ENCODE data around the gene SDHAF4.
"Not testable (repeated sequence)": the region's sequence is repeated elsewhere in the genome, so short reads cannot be mapped to it uniquely, and the experiment has no call there.

The SDHAF4 gene

DNA sequence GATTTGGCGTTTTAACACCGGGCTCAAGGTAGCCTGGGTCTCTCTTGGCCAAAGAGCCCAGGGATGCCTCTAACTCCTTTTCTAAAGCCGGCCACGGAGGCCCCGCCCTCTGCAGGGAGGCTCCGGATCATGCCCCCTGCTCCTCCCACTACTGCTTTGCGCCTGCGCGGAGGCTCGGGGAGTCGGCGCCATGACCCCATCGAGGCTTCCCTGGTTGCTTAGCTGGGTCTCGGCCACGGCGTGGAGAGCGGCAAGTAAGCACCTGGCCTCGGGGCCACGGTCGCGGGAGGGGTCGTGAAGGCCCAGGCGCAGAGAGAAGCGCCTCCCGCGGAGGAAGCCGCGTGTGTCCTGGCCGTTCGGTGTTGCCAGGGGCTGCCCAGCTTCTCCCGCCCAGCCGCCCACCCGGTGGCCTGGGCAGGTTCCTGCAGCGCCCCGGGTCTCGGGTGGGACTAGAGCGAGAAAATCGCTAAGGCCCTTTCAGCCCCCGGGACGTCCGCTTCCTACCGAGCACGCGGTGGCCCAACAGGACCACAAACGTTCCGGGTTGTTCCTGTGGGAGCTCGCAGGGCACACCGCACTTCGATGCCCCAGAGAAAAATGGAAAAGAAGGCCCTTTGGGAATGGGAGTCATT, at the start of gene SDHAF4:
Gene SDHAF4, plus strand, starts transcription at position 180 of the 632 bp plus-strand sequence. Its CDS starts 11 bp downstream, at position 191.
- peak; percentile 79 to 80 for DNase-seq

DNA sequence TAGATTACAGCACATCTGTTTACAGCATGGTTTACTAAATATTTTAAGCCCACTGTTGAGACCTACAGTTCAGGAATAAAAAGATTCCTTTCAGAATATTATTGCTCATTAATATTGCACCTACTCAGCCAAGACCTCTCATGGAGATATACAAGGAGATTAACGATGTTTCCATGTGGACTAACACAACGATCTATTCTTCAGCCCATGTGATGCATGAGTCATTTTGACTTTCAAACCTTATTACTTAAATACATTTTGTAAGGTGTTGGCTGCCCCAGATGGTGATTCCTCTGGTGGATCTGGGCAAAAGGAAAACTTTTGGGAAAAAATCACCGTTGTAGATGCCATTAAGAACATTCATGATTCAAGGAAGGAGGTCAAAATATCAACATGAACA, 48.0 kb upstream of the SDHAF4 start:
- no peak for DNase-seq

DNA sequence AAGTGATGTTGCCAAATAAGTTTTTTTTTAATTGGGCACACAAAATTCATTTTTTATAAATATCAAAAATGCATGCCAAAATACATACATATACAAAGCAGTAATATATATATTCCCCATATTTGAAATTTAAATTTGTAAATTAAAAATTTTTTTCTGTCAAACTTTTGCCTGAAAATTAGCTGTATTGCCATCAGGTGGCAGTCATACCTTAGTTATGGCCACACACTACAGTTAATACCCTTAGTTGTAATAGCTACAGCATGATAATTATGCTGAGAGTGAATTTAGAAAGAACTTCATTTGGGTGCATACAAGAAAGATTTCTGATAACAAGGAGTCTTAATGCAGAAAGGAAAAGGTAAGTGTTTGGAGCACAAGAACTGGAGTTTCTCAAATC, 46.2 kb upstream of the SDHAF4 start:
- peak; percentile 22 for DNase-seq

DNA sequence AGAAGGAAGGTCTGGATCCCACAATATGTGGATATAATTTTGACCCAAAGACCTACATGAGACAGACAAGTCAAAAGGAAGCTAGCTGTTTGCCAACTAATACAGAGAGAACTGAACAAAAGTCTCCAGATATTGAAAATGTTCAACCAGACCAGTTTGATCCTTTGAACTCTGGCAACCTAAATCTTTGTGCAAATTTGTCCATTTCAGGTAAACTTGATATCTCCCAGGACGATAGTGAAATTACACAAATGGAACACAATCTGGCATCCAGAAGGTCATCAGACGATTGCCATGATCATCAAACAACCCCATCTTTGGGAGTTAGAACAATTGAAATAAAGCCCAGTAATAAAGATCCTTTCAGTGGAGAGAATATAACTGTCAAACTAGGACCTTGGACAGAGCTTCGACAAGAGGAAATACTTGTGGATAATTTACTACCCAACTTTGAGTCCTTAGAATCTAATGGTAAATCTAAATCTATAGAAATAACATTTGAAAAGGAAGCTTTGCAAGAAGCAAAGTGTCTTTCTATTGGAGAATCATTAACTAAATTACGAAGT, 41.9 kb upstream of the SDHAF4 start:
- no peak for DNase-seq

DNA sequence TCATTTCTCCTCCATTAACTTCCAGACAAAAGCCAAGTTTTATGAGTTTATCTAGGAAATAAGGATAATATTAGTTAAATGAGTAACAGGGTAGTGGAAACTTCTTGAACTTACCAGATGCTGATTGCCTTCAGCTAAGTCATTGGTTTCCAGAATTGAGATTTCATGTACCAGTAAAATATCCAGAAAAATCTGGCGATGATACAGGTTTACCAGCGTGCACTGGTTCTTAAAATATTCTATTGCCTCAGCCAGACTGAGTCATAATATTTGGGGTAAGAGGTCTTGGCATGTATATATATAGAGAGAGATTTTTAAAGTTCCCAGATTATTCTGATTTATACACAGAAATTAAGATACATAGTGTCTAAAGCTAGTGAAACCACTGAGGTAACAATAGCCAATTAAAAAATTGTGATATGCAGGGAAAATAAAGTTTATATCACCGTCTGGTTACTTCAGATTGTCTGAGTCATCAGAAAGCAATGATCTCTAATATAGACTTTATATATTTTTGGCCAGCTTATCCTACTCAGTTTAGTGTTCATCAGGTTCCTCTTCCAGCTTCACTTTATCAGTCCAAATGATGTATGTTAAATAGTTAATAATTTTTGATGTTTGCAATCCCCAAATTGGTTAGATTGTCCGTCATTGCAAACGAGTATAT, 39.5 kb upstream of the SDHAF4 start:
- no peak for DNase-seq

DNA sequence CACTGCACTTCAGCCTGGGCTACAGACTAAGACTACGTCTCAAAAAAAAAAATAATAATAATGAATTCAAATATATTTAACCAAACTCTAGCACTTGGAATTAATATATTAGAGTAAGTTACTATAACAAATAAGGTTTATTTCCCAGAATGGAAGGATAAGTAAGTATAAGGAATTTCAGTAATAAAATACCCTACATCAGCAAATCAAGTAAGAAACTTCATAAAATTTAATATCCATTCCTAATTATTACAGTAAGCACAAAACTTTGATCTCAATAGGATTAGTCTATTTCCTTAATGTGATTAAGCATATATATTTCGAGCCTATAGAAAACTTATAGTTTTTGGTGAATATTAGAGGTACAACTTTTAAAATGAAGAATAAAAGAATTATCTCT, 36.7 kb upstream of the SDHAF4 start:
- no peak for DNase-seq

DNA sequence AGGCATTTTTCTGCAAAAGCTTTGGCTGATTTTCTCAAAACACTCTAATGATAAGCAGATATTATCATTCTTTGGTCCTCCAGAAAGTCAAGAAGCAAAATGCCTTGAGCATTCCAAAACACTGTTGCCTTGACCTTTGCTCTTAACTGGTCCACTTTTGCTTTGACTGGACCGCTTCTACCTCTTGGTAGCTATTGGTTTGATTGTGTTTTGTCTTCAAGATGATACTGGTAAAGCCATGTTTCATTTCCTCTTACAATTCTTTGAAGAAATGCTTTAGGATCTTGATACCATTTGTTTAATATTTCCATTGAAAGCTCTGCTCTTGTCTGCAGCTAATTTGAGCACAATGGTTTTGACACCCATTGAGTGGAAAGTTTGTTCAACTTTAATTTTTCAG, 35.6 kb upstream of the SDHAF4 start:
- no peak for DNase-seq

DNA sequence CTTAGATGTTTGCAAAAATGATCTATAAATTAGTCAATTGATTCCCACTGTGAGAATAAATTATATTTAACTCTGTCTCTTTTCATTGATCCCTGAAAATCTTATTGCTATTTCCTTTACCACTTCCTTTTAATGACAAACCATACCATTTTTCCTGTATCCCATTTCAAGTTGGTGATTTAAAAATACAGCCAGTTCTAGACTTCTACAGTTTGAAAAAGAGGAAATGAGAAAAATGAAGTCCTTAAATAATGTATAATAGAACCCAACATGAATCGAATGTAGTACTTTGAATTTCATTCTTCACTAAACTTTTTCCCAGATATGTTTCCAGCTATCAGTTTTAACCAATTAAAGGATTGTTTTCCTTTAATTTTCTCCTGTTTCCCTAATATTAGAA, 29.5 kb upstream of the SDHAF4 start:
- peak; percentile 6 to 18 for DNase-seq

DNA sequence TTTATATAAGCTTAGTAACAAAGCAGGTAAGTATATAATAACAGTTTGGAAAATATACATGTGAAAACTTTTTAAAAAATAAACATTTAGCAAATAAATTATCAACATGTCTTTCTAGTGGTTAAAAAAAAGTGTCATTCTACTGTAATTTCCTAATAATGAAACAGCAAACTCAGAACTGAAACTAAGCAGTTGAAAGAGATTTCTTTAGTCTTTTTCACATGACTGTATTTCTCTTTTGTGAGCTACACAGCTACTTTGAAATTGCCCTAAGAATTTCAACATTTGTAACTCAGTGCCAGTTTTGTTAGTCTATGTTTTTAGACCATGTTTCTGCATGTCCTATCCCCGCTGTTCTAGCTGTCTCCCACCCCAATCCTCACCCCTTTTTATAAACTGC, 28.4 kb upstream of the SDHAF4 start:
- no peak for DNase-seq

DNA sequence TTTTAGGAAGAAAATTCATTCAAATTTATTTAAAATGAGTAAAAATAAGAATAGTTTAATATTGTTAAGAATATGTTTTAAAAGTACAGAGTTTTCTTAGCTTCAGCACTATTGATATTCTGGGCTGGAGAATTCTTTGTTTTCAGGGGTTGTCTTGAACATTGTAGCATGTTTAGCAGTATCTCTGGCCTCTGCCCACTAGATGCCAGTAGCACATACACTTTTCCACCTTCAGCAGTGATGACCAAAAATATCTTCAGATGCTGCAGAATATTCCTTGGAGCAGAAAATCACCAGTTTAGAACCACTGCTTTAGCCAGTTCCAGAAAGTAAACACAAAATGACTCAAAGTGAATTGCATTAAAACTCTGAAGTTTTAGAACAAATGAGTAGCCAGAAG, 19.4 kb upstream of the SDHAF4 start:
- peak; percentile 21 to 23 for DNase-seq

DNA sequence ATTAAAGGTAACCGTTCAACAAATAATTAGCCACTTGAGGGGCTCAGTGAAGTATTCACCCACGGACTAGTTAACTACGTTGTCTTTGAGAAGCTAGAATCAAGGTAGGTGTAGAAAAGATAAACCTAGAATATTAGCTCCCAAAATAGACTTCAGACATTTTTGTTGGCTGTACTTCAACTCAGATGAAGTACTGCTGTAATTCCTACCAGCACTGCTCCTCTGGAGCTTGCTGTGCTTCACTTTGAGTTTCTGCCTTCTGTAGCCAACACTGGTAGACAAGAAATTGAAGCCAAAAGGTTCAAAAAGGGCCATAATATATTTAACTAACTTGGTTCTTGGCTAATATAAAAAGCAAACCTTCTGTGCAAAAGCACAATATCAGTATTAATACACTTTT, 18.8 kb upstream of the SDHAF4 start:
- DNase-seq, result no peak

DNA sequence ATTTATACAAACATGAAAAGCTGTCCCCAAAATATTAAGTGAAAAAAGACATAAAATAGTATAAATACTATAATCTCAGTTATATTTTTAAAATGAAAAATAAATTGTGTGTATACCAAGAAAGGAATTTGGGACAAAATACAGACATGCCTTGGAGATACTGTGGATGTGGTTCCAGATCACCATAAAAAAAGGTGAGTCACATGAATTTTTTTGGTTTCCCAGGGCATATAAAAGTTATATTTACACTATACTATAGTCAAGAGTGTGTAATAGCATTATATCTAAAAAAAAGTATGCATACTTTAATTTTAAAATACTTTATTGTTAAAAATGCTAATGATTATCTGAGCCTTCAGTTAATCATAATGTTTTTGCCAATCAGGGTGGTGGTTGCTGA, 17.4 kb upstream of the SDHAF4 start:
- DNase-seq, result no peak

DNA sequence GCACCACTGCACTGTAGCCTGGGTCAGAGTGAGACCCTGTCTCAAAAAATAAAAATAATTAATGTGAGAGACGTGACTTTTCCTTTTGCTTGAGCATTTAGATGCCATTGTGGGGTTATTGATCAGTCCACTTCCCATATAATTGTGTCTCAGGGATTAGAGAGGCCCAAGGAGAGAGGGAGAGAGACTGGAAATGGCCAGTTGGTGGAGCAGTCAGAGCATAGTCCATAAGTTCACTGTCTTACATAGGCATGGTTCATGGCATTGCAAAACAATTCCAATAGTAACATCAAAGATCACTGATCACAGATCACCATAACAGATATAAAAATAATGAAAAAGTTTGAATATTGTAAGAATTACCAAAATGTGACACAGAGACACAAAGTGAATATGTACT, 15.2 kb upstream of the SDHAF4 start:
- no peak for DNase-seq

DNA sequence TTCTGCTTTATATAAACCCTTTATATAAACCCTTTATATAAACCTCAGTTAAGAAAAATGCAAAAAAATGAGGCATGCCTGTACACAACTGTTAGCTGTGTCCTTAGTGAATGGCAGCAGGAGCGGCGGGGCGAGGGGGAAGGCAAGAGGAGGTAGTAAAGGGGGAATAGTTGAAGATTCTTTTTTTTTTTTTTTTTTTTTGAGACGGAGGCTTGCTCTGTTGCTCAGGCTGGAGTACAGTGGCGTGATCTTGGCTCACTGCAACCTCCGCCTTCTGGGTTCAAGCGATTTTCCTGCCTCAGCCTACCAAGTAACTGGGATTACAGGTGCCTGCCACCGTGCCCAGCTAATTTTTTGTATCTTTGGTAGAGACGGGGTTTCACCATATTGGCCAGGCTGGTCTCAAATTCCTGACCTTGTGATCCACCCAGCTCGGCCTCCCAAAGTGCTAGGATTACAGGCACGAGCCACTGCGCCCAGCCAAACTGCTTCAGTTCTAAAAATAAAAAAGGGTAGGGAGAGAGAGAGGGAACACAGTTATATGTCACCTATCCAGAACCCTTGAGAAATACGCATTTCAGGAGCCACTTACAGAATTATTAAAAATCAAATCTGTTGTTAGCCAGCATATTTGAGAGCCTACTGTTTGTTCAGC, 14.3 kb upstream of the SDHAF4 start:
- DNase-seq, result not testable (repeated sequence)

DNA sequence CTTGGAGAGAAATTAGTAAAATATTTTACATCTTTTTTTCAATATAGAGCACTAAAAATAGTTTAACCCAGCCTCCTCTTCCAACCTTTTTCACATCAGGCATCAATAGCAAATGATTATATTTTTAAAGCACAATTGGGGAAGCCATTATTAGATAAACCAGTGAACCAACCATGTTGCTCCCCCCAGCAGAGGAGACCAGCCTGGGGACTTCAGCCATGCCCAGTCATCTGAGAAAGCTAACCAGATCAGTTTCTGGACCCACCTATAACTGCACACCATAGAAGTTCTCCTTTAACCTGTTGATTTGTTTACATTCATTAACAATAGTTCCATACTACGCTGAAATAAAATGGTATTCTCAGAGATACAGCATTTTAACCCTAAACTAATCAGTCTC, 13.8 kb upstream of the SDHAF4 start:
- no peak for DNase-seq

DNA sequence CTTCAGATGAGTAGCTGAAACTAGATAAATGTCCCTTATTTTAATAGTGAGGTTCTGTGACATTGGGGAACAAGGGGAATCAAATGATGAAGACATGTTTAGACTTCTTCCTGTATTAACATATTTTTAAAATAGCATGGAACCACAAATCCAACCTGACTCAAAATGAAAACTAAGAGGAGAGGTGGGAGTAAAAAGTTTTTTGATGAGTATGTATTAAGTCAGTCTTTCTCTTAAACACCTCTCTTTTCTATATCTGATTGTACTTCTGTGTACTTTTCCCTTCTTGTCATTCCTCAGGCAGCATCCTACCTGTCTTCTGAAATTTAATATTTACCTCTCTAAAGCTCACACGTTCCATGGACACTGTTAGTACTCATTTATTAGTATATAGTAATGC, 8.7 kb upstream of the SDHAF4 start:
- no peak for DNase-seq

DNA sequence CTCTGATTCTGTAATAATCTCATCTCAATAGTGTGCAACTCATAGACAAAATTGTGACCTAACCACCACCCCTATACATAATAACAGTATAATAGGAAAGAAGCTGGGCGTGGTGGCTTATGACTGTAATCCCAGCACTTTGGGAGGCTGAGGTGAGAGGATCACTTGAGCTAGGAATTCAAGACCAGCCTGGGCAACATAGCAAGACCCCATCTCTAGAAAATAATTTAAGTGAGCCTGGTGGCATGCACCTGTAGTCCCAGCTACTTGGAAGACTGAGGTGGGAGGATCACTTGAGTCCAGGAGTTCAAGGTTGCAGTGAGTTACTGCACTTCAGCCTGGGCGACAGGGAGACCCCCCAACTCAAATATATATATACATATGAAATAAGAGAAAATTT, 4.3 kb upstream of the SDHAF4 start:
- DNase-seq, result not testable (repeated sequence)

DNA sequence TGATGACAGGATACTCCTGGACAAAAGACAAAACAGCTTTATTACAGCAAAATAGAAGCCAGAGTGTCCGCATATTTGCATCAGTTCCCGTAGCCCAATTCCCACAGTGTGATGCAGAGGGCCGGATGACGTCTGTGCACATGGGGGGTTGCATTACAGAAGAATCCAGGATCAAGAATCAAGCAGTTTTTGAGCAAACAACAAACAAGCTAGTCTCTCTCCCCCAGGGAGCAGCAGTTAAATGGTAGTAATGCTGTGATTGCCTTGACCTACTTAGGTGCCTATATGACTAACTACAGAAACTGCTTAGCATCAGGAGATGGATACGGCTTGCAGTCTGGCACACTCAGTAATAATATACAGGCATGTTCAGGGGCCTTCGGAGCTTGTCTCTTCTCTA, 3.2 kb upstream of the SDHAF4 start:
- no peak for DNase-seq

DNA sequence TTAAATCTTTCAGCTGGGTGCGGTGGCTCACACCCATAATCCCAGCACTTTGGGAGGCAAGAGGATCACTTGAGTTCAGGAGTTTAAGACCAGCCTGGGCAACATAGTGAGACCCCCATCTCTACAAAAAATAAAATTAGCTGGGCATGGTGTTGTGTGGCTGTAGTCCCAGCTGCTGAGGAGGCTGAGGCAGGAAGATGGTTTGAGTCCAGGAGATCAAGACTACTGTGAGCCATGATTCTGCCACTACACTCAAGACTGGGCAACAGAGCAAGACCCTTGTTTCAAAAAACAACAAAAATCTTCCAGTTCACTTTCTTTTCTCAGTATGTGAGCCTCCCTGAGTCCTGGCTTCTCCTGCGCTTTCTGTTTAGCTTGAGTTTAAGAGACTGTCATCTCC, 7.9 kb downstream of the SDHAF4 start:
- no peak for DNase-seq

DNA sequence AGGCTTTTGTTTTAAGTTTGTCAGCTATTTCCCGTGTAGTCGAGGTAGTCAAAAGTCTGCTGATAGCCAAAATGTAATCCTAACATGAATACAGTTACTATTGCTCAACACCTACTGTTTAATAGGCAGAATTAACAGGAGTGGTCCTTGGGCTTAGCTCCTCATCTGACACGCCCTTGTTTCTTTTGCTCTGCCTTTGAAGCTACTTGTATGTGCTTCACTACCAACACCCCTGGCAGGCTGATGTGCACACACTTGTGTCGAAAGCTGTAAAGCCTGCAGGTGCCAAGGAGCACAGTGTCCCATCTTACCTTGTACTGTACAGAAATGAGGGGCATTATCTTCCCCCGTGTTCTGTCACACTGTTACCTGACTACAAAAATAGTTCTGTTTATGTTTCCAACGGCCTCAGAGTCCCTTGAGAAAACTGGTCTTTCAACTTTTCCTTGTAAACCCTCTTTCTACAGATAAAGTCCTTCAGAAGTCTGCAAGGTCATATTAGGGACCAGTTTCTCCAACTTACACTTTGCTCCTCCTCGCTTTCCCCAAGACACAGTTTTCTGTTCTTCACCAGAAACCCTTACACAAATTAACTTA, 9.3 kb downstream of the SDHAF4 start:
- no peak for DNase-seq

DNA sequence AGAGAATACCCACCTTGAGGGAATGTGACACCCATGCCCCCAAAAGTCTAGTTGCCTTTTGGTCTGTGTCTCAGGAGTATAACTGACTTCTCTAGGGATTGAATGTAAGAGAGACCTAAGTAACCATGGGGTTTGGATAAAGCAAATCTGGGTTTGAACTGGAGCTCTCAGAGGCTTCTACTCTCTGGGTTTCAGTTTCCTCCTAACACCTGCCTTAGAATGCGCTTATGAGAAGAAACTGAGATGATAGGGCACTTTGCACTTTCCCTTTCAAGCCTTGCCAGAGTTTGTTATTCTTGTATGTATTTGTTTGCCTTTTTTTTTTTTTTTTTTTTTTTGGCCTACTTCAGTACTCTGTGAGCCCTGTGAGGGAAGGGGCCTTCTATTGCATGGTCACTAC, 19.4 kb downstream of the SDHAF4 start:
- DNase-seq, result no peak

DNA sequence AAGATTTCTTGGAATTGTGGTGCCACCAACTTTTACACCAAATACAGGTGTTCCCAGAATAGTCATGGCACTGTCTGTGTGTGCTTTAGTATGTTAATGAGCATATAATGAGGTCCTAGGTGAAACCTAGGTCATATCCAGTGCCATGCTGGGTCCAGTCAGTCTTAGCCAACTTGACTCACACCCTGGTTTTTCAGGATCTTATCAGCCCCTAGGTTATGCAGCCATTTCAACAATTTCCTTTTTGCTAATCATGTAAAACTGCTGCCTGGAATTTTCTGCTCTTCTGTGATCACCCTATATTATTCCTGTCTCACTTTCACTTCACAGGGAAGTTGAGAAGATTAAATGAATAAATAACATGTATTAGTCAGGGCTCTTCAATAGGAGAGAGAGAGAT, 23.7 kb downstream of the SDHAF4 start:
- no peak for DNase-seq

DNA sequence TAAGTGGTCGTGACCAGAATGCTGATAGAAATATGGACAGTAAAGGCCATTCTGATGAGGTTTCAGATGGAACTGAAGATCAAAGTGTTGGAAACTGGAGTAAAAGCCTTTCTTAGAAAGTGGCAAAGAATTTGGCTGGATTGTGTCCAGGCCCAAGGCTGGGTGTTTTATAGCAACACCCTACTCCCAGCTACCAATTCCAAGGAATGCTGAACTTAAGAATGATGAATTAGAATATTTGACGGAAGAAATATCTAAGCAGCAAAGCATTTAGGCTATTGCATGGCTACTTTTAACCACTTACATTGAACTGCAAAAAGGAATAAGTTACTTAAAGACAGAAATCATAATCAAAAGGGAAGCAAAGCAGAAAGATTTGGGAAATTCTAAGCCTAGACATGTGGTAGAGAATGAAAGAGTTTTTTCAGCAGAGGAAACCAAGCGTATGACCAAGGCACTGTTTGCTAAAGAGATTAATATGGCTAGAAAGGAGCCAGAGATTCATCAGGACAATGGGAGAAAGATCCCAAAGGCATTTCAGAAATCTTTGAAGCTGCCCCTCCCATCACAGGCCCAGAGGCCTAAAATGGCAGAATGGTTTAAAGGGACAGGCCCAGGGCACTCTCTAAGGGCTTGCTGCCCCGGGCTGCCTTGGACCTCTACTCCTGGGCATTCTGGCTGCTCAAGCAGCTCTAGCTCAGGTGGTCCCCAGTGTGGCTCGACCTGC, 25.8 kb downstream of the SDHAF4 start:
- no peak for DNase-seq

Measured in Kasumi-1 (cell line).